GM23338 (cell line): Measurements from ENCODE around the gene EXOC4. TPM values are rescaled to one million over a fixed set of nuclear protein-coding genes. Genes with fewer than 3 reads are reported as not detected.

Experiments used
- ATAC-seq: fragments of 200-7000 bp; cut with Tn5 transposase; 3 replicates; pipeline ENCODE4 v1.9.1; 2020
- DNase-seq: peaks from one replicate; pipeline ENCODE4 v3.0.0-alpha.2; 2015; ENCODE audit warnings: low spot score
- H2AFZ ChIP-seq: fragments of 200-600 bp; sonication (generic); 2 replicates; pipeline ENCODE4 v1.8.0; 2016; ENCODE audit warnings: antibody characterized with exemption, mild to moderate bottlenecking, moderate library complexity
- H3F3A ChIP-seq: fragments of 200-600 bp; sonication (generic); replicated peaks from 2 replicates; pipeline ENCODE4 v1.8.0; 2017; ENCODE audit warnings: antibody characterized with exemption, mixed run types, low read depth
- H3K27ac ChIP-seq: fragments of 200-600 bp; sonication (generic); 2 replicates; pipeline ENCODE4 v1.6.1; 2016; ENCODE audit warnings: low read depth
- H3K27me3 ChIP-seq: fragments of 200-600 bp; sonication (generic); 2 replicates; pipeline ENCODE4 v1.8.0; 2016; ENCODE audit warnings: mild to moderate bottlenecking, mixed run types, moderate library complexity; ENCODE audit not compliant: insufficient read depth
- H3K36me3 ChIP-seq: fragments of 200-600 bp; sonication (generic); 2 replicates; pipeline ENCODE4 v1.8.0; 2016; ENCODE audit warnings: mild to moderate bottlenecking; ENCODE audit not compliant: insufficient read depth
- H3K4me1 ChIP-seq: fragments of 200-600 bp; sonication (generic); 2 replicates; pipeline ENCODE4 v1.8.0; 2016; ENCODE audit warnings: mild to moderate bottlenecking, moderate library complexity; ENCODE audit not compliant: insufficient read depth
- H3K4me2 ChIP-seq: fragments of 200-600 bp; sonication (generic); 2 replicates; pipeline ENCODE4 v1.7.1; 2017; ENCODE audit warnings: mixed run types
- H3K4me3 ChIP-seq: fragments of 200-600 bp; sonication (generic); 2 replicates; pipeline ENCODE4 v1.6.1; 2016; ENCODE audit warnings: mixed run types
- H3K79me2 ChIP-seq: fragments of 200-600 bp; sonication (generic); replicated peaks from 2 replicates; pipeline ENCODE4 v1.8.0; 2017; ENCODE audit warnings: mild to moderate bottlenecking; ENCODE audit not compliant: insufficient read depth
- H3K9me2 ChIP-seq: fragments of 200-600 bp; sonication (generic); 2 replicates; pipeline ENCODE4 v1.8.0; 2017; ENCODE audit not compliant: insufficient read depth
- H4K20me1 ChIP-seq: fragments of 200-600 bp; sonication (generic); replicated peaks from 2 replicates; pipeline ENCODE4 v1.8.0; 2017; ENCODE audit warnings: mild to moderate bottlenecking; ENCODE audit not compliant: insufficient read depth
- H3K27ac Mint-ChIP-seq: 2 replicates; pipeline ENCODE4 v1.8.0; 2020; ENCODE audit warnings: inconsistent platforms, mild to moderate bottlenecking, moderate library complexity, mixed read lengths
- H3K27me3 Mint-ChIP-seq: 3 replicates; pipeline ENCODE4 v1.8.0; 2022; ENCODE audit warnings: low read depth, mild to moderate bottlenecking, moderate library complexity, mixed read lengths, inconsistent platforms; ENCODE audit not compliant: insufficient read depth, poor library complexity
- H3K36me3 Mint-ChIP-seq: 3 replicates; pipeline ENCODE4 v1.8.0; 2021; ENCODE audit warnings: low read depth, mild to moderate bottlenecking, inconsistent platforms, moderate library complexity, mixed read lengths
- H3K4me1 Mint-ChIP-seq: 3 replicates; pipeline ENCODE4 v1.8.0; 2020; ENCODE audit warnings: mild to moderate bottlenecking, inconsistent platforms, mixed read lengths
- H3K4me3 Mint-ChIP-seq: 3 replicates; pipeline ENCODE4 v1.8.0; 2021; ENCODE audit warnings: moderate library complexity, mild to moderate bottlenecking, inconsistent platforms, mixed read lengths
- H3K9me3 Mint-ChIP-seq: 3 replicates; pipeline ENCODE4 v1.8.0; 2020; ENCODE audit warnings: moderate library complexity, mild to moderate bottlenecking, inconsistent platforms, mixed read lengths
- CREB1 ChIP-seq: fragments of 250-450 bp; sonication (Bioruptor Pico); IDR thresholded peaks from 2 replicates; pipeline ENCODE4 v1.5.0; 2020; ENCODE audit warnings: low read depth, mild to moderate bottlenecking, moderate library complexity
- EZH2 ChIP-seq: fragments of 200-600 bp; sonication (generic); IDR thresholded peaks from one replicate; pipeline ENCODE4 v1.8.0; 2017; ENCODE audit warnings: antibody characterized with exemption, mild to moderate bottlenecking, low read depth; ENCODE audit not compliant: unreplicated experiment
- NANOG ChIP-seq: IDR thresholded peaks from 2 replicates; pipeline ENCODE4 v1.6.1; 2016; ENCODE audit warnings: antibody characterized with exemption, borderline replicate concordance
- STAT1 ChIP-seq: IDR thresholded peaks from one replicate; pipeline ENCODE4 v1.6.1; 2016; ENCODE audit warnings: antibody characterized with exemption; ENCODE audit not compliant: unreplicated experiment
- ZNF114 ChIP-seq: fragments of 250-450 bp; sonication (Bioruptor Pico); IDR thresholded peaks from 2 replicates; pipeline ENCODE4 v1.5.0; 2020; ENCODE audit warnings: mild to moderate bottlenecking, moderate library complexity
- ZNF331 ChIP-seq: fragments of 250-450 bp; sonication (Bioruptor Pico); IDR thresholded peaks from 2 replicates; pipeline ENCODE4 v1.5.0; 2020; ENCODE audit warnings: low read depth, mild to moderate bottlenecking, moderate library complexity
- polyA plus RNA-seq: library from polyadenylated mRNA; unstranded; fragments of >200 nt; fragmentation: Nextera tagmentation; extraction: Ambion mirVana; gene quantifications from 2 replicates; pipeline ENCODE4 v1.2.1, GENCODE V29; 2016
- total RNA-seq: library from RNA; depleted of rRNA; stranded (reverse); fragments of >200 nt; shearing (Covaris generic); gene quantifications from 2 replicates; pipeline ENCODE4 v1.2.3, GENCODE V29; 2014
- TF ChIP-seq, protein P1 (sequence below): IDR thresholded peaks from one replicate; pipeline ENCODE4 v1.6.1; 2018; ENCODE audit warnings: antibody characterized with exemption; ENCODE audit not compliant: unreplicated experiment
- TF ChIP-seq, protein P2 (sequence below): fragments of 250-450 bp; sonication (Bioruptor Pico); IDR thresholded peaks from 2 replicates; pipeline ENCODE4 v1.5.0; 2020; ENCODE audit warnings: mild to moderate bottlenecking, moderate library complexity
- TF ChIP-seq, protein P3 (sequence below), 2 experiments: fragments of 200-600 bp in 1 of 2; sonication (generic) in 1 of 2; conservative IDR thresholded peaks; 2 replicates each; pipeline versions ENCODE4 v1.5.1 to v1.6.1; 2016 to 2017; ENCODE audit warnings: antibody characterized with exemption in 2 of 2, low read depth in 2 of 2, mild to moderate bottlenecking in 2 of 2, moderate library complexity in 1 of 2

Gene EXOC4
- total and polyA plus RNA-seq, 2 experiments from 2014 or later, result 37.5 to 52.7 TPM

DNA sequence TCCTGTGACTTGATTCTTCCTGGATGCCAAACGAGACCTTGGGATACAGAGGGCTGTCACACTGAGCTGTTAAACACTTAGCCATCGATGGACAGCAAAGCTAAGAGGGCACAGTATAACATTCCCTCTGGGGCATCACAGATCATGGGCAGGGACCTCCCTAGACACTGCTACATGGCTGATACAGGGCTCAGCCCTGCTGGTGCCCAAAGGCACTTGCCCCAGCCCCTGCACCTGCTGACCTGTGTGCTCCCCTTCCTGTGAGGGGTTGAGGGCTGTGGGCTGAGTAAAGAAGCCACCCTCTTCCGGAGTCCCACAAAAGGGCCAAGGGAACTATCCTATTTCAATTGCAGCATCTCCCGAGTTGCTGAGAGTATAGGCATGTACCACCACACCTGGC lies 337.9 kb downstream of the EXOC4 start (continued):
- TF ChIP-seq, protein P1, sequence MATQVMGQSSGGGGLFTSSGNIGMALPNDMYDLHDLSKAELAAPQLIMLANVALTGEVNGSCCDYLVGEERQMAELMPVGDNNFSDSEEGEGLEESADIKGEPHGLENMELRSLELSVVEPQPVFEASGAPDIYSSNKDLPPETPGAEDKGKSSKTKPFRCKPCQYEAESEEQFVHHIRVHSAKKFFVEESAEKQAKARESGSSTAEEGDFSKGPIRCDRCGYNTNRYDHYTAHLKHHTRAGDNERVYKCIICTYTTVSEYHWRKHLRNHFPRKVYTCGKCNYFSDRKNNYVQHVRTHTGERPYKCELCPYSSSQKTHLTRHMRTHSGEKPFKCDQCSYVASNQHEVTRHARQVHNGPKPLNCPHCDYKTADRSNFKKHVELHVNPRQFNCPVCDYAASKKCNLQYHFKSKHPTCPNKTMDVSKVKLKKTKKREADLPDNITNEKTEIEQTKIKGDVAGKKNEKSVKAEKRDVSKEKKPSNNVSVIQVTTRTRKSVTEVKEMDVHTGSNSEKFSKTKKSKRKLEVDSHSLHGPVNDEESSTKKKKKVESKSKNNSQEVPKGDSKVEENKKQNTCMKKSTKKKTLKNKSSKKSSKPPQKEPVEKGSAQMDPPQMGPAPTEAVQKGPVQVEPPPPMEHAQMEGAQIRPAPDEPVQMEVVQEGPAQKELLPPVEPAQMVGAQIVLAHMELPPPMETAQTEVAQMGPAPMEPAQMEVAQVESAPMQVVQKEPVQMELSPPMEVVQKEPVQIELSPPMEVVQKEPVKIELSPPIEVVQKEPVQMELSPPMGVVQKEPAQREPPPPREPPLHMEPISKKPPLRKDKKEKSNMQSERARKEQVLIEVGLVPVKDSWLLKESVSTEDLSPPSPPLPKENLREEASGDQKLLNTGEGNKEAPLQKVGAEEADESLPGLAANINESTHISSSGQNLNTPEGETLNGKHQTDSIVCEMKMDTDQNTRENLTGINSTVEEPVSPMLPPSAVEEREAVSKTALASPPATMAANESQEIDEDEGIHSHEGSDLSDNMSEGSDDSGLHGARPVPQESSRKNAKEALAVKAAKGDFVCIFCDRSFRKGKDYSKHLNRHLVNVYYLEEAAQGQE, result no peak
- no peak for TF ChIP-seq ZNF331

DNA sequence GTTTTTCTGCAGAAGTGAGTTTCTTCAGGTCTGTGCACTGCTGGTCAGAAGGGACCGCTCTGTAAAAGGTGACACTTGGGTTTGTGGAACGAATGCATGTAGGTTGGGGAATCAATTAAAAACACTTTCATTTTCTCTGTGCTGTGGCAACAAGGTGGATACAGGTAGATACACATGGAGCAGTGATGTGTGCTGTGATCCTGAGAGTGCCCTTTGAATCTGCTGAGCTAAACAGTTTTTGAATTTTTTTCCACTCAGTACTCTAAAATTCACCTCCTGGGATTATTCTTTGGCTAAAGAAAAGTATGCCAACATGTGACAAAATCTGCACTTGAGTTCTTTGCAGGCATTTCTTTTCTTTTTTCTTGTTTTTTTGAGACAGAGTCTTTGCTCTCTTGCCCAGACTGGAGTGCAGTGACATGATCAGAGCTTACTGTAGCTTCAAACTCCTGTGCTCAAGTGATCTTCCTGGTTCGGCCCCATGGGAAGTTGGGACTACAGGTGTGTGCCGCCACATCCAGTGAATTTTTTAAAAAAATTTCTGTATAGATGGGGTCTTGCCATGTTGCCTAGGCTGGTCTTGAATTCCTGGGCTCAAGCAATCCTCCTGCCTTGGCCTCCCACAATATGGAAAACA lies 338.9 kb downstream of the EXOC4 start:
- no peak for DNase-seq
- no peaks in the 10 kb centered on the region for H3K9me2 ChIP-seq
- H4K20me1 ChIP-seq, result no peaks in the 10 kb centered on the region
- H3K4me3 ChIP-seq, result no peak overlapping the region
- Mint-ChIP-seq H3K27me3 (peaks cover 2% of the 10 kb centered on the region), H3K36me3 (no peaks in the 10 kb centered on the region), H3K9me3 (no peaks in the 10 kb centered on the region), H3K4me1 (peaks cover 19% of the 10 kb centered on the region), H3K27ac (no peak overlapping the region; the same call in 1 of the 2 replicates), H3K4me3 (no peak overlapping the region)
- no peak overlapping the region for H3K27ac ChIP-seq
- 0 out of 2 replicates have a peak, but pooled peaks cover 2% of the 10 kb centered on the region for H3K4me1 ChIP-seq
- H3K36me3 ChIP-seq, result no peaks in the 10 kb centered on the region
- no peaks in the 10 kb centered on the region for H3F3A ChIP-seq
- no peaks in the 10 kb centered on the region for H3K79me2 ChIP-seq
- H3K27me3 ChIP-seq, result no peaks in the 10 kb centered on the region
- no peak overlapping the region for H3K4me2 ChIP-seq
- no peak overlapping the region for H2AFZ ChIP-seq
- no peak for ATAC-seq
- TF ChIP-seq EZH2 (no peak), ZNF331 (no peak), CREB1 (CRISPR knock-in tag) (no peak), STAT1 (no peak), NANOG (no peak), ZNF114 (CRISPR knock-in tag) (no peak)
- TF ChIP-seq, protein P2, sequence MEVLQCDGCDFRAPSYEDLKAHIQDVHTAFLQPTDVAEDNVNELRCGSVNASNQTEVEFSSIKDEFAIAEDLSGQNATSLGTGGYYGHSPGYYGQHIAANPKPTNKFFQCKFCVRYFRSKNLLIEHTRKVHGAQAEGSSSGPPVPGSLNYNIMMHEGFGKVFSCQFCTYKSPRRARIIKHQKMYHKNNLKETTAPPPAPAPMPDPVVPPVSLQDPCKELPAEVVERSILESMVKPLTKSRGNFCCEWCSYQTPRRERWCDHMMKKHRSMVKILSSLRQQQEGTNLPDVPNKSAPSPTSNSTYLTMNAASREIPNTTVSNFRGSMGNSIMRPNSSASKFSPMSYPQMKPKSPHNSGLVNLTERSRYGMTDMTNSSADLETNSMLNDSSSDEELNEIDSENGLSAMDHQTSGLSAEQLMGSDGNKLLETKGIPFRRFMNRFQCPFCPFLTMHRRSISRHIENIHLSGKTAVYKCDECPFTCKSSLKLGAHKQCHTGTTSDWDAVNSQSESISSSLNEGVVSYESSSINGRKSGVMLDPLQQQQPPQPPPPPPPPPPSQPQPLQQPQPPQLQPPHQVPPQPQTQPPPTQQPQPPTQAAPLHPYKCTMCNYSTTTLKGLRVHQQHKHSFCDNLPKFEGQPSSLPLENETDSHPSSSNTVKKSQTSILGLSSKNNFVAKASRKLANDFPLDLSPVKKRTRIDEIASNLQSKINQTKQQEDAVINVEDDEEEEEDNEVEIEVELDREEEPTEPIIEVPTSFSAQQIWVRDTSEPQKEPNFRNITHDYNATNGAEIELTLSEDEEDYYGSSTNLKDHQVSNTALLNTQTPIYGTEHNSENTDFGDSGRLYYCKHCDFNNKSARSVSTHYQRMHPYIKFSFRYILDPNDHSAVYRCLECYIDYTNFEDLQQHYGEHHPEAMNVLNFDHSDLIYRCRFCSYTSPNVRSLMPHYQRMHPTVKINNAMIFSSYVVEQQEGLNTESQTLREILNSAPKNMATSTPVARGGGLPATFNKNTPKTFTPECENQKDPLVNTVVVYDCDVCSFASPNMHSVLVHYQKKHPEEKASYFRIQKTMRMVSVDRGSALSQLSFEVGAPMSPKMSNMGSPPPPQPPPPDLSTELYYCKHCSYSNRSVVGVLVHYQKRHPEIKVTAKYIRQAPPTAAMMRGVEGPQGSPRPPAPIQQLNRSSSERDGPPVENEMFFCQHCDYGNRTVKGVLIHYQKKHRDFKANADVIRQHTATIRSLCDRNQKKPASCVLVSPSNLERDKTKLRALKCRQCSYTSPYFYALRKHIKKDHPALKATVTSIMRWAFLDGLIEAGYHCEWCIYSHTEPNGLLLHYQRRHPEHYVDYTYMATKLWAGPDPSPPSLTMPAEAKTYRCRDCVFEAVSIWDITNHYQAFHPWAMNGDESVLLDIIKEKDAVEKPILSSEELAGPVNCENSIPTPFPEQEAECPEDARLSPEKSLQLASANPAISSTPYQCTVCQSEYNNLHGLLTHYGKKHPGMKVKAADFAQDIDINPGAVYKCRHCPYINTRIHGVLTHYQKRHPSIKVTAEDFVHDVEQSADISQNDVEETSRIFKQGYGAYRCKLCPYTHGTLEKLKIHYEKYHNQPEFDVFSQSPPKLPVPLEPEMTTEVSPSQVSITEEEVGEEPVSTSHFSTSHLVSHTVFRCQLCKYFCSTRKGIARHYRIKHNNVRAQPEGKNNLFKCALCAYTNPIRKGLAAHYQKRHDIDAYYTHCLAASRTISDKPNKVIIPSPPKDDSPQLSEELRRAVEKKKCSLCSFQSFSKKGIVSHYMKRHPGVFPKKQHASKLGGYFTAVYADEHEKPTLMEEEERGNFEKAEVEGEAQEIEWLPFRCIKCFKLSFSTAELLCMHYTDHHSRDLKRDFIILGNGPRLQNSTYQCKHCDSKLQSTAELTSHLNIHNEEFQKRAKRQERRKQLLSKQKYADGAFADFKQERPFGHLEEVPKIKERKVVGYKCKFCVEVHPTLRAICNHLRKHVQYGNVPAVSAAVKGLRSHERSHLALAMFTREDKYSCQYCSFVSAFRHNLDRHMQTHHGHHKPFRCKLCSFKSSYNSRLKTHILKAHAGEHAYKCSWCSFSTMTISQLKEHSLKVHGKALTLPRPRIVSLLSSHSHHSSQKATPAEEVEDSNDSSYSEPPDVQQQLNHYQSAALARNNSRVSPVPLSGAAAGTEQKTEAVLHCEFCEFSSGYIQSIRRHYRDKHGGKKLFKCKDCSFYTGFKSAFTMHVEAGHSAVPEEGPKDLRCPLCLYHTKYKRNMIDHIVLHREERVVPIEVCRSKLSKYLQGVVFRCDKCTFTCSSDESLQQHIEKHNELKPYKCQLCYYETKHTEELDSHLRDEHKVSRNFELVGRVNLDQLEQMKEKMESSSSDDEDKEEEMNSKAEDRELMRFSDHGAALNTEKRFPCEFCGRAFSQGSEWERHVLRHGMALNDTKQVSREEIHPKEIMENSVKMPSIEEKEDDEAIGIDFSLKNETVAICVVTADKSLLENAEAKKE (CRISPR knock-in tag), result no peak
- TF ChIP-seq, protein P3, sequence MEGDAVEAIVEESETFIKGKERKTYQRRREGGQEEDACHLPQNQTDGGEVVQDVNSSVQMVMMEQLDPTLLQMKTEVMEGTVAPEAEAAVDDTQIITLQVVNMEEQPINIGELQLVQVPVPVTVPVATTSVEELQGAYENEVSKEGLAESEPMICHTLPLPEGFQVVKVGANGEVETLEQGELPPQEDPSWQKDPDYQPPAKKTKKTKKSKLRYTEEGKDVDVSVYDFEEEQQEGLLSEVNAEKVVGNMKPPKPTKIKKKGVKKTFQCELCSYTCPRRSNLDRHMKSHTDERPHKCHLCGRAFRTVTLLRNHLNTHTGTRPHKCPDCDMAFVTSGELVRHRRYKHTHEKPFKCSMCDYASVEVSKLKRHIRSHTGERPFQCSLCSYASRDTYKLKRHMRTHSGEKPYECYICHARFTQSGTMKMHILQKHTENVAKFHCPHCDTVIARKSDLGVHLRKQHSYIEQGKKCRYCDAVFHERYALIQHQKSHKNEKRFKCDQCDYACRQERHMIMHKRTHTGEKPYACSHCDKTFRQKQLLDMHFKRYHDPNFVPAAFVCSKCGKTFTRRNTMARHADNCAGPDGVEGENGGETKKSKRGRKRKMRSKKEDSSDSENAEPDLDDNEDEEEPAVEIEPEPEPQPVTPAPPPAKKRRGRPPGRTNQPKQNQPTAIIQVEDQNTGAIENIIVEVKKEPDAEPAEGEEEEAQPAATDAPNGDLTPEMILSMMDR (conservative IDR thresholded peaks at IDR 0.05; ENCODE audit: low read depth in 2 of 2), result no peak
- TF ChIP-seq, protein P1, result no peak
